Posterior cingulate gyrus (tissue), 11 donors: ENCODE data around the gene PRCP.
"Not testable (repeated sequence)": the region's sequence is repeated elsewhere in the genome, so short reads cannot be mapped to it uniquely, and the experiment has no call there.

Experiments used
- DNase-seq, 10 donors: peaks; one replicate each; pipeline versions ENCODE4 v3.0.0 to v3.0.0-alpha.2; 2020 to 2021; ENCODE audit warnings: mixed read lengths in 3 of 10
- intact Hi-C: fragments of 100-400 bp; cut with DNase I; formaldehyde crosslinking; loops from one replicate; pipeline ENCODE4 v1.15.1; 2023

Gene PRCP

DNA sequence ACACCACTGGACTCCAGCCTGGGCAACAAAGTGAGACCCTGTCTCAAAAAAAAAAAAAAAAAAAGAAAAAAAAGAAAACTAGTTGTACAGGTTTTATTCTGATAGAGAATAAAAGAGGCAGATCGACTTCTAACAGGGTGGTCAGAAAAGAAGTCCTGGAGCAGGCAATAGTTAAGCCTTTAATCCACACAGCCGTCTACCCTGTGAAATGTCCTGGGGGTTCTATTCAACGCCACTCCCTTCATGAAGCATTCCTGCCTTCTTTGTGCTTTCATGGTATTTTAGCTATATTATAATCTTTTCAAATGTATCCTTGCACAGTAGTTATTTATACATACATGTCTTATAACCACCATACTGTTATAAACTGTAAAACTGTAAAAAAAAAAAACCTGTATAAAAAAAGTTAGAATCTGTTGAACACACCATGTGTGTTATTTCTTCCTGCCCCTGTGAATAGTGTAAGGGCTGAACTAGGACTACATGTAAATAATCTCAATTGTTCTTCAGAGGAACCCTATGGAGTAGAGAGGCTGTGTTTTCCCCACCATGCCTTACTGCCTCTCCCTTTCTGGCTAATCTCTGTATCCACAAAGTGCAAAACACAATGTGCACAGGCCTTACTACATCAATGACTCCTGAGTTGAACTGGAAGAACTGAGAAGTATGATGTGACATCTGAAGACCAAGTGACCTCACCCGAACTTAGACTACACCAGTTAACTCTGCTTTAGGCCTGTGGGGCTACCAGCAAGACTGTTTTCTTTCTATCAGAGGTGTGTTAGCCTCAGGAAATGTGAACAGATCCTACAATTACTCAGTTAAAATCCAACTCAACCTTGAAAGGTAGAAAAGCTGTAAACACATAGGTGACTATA, 25.3 kb downstream of the PRCP start:
- no peak for DNase-seq
- intact Hi-C loops: no loop called here

DNA sequence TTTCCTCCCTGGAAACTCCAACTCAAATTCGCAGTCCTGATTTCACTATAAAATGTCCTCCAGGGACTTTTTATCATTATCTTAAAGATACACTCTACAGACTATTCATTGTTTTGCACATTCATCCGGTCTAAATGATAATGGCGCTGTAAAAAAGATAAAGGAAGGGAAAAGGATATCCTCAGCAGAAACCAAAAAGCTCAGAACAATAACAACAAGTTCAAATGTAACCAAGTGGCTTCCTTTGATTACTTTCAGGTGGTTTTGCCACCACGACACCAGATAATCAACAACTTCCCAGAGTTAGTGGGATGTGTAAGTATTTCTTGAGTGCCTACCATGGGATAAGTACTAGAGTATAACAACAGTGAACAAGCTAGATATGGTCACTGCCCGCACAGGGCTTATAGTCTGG, 26.3 kb downstream of the PRCP start:
- no peak for DNase-seq
- intact Hi-C loops: no loop called here

DNA sequence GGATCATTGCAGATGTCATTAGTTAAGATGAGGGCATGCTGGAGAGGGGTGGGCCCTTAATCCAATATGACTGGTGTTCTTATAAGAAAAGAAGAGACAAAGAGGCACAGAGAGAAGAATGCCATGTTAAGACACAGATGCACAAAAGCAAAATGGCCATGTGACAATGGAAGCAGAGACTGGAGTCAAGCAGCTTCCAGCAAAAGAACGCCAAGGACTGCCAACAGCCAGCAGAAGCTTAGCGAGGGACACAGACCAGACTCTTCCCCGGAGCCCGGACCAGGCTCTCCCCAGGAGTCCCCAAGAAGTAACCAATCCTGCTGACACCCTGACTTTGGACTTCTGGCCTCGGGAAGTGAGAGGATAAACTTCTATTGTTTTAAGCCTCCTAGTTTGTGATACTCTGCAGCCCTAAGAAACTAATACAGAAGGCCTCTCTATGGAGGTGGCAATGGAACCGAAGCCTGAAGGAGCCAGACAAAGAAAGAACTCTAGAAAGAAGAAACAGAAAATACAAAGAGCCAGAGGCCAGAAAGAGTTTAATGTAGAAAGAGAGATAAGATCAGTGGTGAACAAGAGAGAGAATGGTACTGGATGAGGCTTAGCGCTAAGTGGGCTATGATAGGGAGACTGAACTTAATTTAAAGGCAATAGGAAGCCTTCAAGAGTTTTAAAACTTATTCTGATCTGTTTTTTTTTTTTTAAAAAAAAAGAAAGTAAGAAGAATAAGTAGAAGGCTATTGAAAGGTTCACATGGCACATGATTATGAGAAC, 27.7 kb downstream of the PRCP start:
- DNase-seq: no peak
- intact Hi-C loops: no loop called here

DNA sequence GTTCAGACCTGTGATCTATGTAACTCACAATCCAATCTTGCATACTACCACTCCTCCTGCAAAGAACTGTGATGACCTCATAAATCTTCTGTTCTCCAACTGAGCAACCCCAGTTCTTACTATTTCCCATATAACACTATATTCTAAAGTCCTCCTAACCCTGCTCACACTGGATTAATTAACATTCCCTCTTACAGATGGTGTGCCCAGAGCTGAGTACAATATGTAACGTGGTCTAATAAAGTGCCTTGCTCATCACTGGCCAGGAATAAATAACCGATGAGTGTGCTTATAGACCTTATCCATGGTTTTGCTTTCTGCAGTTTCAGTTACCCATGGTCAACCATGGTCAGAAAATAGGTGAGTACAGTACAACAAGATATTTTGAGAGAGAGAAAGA, 28.6 kb downstream of the PRCP start:
- intact Hi-C loops: no loop called here

DNA sequence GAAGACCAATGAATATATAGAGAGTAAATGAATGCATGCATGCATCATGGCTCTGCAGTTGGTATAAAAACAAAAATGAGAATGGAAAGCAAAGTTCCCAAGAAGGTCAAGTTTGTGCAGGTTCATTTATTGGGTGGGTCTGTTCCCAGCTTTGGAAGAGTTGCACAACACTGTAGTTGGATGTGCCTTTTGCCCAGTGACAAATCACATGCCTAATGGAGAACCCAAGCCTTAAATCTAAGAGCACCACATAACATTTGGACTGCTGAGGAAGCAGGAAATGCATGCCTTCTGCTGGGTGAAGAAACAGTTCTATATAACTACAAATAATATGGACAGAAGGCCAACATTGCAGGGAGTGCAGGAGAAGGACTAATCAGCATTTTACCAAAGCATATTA, 30.6 kb downstream of the PRCP start:
- no peak for DNase-seq

More for the DNA sequence above, 28.6 kb downstream of the PRCP start:
- DNase-seq: no peak

DNA sequence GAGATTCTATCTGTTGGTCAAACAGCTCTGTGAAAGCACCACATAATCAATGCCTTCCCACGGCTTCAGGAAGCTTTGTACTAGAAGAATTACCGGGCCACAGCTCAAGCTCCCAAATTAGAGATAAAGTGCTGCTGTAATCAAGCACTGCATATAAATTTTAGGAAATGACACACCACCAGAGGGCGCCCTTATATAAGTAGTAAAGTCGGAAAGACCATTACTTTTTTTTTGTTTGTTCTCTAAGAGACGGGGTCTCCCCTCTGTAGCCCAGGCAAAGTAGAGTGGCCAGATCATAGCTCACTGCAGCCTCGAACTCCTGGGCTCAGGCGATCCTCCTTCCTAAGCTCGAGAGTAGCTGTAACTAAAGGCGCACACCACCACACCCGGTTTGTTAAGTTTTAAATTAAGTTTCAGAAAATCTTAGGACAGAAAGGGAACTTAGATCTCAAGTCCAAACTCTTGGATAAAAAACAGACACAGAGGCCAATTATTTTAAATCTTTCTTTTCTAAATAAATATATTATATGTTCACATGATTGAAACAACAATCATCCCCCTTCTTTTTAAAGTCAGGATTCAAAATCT, 32.6 kb downstream of the PRCP start:
- DNase-seq: peak in 6 of 10 donors; percentile 32 to 79 (median 63)
- intact Hi-C loops: no loop called here

More for the DNA sequence above, 30.6 kb downstream of the PRCP start:
- intact Hi-C loops: no loop called here

DNA sequence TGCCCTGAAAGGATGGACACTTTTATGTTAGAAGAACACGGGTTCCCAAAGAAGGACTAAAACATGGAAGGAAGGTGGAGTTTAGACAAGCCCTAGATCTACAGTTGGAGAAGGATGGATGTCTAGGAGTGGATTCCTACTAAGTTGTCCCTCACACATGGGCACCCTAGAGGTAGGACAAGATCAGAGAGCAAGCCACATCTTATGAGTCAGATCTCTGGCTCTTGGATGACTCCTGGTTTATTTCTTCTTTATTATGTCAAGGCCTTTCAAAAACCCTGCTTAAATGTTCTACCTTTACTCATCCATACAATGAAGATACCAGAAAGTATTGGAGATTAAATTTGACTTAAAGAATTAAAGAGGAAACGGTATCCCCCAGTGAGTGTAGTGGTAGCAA, 34.4 kb downstream of the PRCP start:
- no peak for DNase-seq
- intact Hi-C loops: no loop called here

DNA sequence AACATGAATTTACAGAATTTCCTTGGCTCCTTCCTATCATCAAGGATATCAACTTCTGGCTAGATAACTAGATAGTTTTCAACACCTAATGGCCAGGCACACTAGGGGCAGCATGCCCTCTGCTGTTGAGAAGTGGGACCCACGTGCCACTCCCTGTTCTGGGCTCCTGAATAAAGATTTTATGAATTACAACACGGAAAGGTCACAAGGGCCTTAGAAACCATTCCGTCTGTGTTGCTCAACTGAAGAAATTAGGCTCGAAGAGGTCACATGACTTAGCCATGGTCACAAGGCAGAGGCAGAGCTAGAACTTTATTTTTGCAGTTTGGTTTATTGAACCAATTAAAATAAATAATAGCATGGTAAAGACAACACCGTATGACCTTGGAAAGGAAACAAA, 36.0 kb downstream of the PRCP start:
- intact Hi-C loops: loop anchor here (1.0 to 5.0 kb wide), 2 partner anchors 132 to 146 kb away; partner anchors contain the start of gene FAM181B
- DNase-seq: peak; percentile 38 to 95 (median 72)

DNA sequence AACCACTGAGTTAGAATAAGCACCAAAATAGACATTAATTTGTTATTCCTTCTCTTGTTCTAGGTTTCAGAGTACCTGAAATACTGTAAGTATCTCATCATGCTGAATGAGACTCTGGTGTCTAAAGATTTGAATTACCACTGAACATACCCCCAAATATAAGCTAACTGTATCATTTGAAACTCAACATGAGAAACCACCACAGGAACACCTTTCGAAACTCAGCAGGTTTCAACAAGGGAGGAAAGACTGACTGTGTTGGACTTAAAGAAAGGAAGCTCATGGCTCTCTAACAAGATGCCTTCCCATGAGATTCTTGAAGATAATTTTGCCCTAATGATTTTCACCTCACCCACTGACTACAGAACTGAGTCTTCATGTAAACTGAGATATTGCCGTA, 37.0 kb downstream of the PRCP start:
- intact Hi-C loops: loop anchor here (5.0 kb wide), 1 partner anchor 131 kb away; the partner anchor contains the start of gene FAM181B
- no peak for DNase-seq

DNA sequence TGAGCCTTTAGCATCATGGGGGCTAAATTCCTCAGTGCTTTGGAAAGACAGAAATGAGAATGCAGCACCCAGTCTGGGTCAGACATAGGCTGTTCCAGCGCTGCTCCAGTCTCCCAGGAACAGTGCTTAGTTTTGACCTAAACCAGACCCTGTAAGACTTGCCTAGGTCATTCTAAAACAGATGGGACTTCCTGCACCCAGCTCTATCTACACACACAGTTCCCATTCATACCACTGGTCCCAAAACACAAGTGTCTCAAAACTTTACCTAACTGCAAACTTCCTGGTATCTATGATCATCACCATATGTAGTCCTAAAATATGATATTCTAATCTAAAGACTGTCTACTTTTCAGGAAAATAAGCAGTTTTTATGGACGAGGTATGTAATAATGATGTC, 37.9 kb downstream of the PRCP start:
- intact Hi-C loops: loop anchor here (5.0 kb wide), 1 partner anchor 130 kb away; the partner anchor contains the start of gene FAM181B
- no peak for DNase-seq

DNA sequence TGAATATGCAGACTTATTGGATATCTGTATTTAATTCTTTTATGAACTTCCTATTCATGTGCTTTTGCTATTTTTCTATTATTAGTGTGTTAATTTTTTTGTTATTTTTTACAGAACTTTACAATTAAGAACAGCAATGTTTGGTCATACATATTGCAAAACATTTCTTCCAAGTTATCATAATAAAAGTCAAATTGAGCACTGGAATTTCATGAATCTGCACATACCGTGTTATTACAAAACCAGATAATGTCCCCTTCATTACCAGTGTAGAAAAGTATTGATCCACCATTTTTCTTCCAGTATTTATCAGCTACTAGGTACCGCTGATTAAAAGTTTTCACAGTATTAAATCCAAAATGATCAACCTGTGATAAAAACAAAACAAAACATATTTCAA, 40.5 kb downstream of the PRCP start:
- no peak for DNase-seq
- intact Hi-C loops: loop anchor here (5.0 kb wide), 1 partner anchor 127 kb away; the partner anchor contains the start of gene FAM181B

DNA sequence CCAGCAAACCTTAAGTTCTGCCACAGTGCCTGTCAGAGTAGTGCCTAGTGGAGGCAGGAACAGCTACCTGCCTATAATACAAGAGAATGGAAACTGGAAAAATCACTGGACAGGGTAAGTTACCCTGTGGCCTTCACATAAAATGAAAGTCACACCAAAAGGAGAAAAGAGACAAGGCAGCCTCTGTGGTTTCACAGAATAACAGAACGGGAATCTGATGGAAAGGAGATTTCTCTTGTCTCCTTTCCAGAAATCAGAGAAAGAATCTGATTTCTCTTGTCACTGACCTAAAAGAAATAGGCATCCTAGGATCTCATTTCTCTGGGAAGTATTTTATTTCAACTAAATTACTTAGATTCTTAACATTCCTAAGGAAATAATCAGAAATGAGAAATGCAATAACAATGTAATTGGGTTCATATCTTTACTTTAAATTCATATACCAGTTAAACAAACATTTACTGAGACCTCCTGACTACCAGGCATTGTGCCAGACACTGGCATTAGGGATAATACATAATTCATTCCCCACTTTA, 41.6 kb downstream of the PRCP start:
- intact Hi-C loops: no loop called here
- no peak for DNase-seq

DNA sequence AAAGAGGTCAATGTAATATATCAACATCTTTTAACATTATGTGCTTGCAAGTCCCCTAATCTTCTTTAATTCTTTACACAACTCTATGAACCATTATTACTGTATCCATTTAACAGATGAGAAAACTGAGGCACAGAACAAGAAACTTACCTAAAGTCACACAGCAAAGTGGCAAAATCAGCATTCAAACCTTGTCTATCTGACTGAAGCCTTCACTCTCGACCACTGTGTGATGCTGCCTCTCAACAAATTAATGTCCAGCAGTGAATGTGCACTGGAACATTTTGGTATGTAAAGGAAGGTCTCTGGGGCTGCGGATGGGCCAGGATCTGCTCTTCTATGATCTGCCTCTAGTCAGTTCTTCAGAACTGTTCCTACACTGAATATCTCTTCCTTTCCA, 42.1 kb downstream of the PRCP start:
- DNase-seq: no peak
- intact Hi-C loops: no loop called here

DNA sequence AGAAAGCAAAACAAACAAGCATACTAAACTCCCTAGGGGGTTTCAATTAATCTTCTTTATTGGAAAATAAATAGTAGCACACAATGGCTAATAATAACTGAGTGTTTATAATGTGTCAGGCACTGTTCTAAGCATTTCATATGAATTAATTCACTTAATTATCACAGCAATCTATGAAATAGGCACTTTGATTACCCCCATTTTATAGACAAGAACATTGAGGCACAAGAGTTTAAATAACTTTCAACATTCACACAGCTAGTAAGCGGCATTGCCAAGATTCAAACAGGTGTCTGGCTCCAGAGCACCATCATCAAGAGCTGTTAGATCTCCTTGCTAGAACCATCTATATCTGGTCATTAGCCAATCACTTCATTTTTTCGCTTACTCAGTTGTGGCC, 43.1 kb downstream of the PRCP start:
- intact Hi-C loops: no loop called here
- no peak for DNase-seq

DNA sequence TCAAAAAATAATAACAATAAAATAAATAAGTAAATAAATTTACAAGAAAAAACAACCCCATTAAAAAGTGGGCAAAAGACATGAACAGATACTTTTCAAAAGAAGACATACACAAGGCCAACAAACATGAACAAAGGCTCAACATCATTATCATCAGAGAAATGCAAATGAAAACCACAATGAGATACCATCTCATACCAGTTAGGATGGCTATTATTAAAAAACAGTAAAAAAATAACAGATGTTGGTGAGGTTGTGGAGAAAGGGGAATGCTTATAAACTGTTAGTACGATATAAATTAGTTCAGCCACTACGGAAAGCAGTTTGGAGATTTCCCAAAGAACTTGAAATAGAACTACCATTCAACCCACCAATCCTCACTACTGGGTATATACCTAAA, 44.6 kb downstream of the PRCP start:
- DNase-seq: no peak
- intact Hi-C loops: no loop called here

DNA sequence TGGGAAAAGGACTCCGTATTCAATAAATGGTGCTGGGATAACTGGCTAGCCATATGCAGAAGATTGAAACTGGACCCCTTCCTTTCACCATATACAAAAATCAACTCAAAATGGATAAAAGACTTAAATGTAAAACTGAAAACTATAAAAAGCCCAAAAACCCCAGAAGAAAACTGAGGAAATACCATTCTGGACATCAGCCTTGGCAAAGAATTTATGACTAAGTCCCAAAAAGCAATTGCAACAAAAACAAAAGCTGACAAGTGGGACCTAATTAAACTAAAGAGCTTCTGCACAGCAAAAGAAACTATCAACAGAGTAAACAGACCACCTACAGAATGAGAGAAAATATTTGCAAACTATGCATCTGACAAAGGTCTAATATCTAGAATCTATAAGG, 45.3 kb downstream of the PRCP start:
- intact Hi-C loops, DNase-seq: not testable (repeated sequence)

DNA sequence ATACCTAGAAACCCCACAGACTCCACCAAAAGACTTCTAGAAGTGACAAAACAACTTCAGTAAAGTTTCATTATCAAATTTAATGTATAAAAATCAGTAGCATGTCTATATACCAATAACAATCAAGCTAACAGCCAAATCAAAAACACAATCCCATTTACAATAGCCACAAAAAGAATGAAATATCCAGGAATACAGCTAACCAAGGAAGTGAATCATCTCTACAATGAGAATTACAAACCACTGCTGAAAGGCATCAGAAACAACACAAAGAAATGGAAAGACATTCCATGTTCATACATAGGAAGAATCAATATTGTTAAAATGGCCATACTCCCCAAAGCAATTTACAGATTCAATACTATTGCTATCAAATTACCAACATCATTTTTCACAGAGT, 46.0 kb downstream of the PRCP start:
- intact Hi-C loops: no loop called here
- no peak for DNase-seq

DNA sequence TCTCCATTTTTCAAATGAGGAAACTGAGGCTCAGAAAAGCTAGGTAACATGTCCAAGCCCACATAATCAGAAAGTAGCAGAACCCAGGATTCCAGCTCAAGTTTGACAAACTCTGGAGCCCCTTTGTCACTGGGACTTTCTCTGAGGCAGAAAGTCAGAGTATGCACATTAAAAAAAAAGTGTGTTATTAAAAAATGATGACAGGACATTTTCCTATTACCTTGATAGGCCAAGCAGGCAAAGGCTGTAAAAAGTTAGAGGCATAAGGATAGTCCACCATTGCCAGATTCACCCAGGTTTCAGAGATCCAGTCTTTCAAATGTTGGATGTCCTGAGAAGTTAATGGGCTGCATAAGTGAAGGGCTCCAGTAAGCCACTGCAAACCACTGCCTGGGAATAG, 51.4 kb downstream of the PRCP start:
- no peak for DNase-seq
- intact Hi-C loops: loop anchor here (5.0 kb wide), 1 partner anchor 117 kb away; the partner anchor contains the start of gene FAM181B

DNA sequence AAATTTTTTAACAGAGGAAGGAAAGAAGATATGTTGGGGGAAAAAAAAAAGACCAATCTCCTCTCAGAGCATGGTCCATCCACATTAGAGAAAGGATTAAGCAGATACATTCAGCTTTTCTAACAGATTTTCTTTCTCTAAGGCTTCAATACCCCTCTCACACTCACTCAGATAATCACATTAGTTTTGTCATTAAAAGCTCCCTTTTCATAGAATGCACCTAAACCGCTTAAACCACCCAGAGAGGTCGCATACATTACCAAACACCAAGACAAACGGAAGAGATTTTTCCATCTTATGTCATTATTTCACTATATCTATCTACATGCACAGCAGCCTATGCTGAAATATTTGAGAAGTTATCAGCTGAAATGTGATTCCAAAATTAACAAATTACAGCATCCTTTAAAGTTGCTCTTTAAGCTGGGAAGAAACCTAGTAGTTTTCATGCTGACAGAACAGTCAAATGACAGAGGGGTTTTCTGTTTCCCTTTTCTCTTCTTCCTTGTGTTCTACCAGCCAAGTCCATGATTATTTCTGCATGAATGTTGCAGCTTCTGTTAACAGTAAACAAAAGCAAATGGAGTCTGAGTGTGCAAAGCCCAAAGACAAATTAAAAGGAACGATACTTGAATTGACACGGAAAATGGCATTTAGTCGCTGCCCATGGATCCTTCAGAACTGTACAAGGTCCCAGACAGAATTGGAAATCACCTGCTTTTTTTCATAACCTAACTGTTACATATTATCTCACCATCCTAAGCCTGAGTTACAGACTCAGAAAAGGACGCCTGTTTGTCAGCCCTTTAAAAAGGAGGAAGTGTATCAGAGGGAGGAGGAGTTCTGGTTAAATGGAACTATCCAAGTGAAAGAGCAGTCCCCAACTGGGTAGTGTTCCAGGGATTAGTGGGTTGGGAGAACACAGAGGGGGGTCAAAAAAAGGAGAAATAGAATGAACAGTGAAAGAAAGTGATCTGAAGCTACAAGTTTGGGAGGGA, 54.6 kb downstream of the PRCP start:
- intact Hi-C loops: loop anchor here (5.0 kb wide), 1 partner anchor 113 kb away; the partner anchor contains the start of gene FAM181B
- no peak for DNase-seq
